ENCODE data around the gene SMPX. TPM values are rescaled to one million over a fixed set of nuclear protein-coding genes. Genes with fewer than 3 reads are reported as not detected.

Gene SMPX
- total RNA-seq, 1 experiment from 2014 or later: not detected

GRCh38 chrX:21660156-21660555 lies 97.8 kb downstream of the SMPX start:
- H3K9me2 ChIP-seq (ENCODE audit: insufficient read depth): no peaks in the 10 kb centered on the region
- no peak for TF ChIP-seq EZH2 (IDR thresholded peaks at IDR 0.05; ENCODE audit: low read depth)
- TF ChIP-seq, protein P1, sequence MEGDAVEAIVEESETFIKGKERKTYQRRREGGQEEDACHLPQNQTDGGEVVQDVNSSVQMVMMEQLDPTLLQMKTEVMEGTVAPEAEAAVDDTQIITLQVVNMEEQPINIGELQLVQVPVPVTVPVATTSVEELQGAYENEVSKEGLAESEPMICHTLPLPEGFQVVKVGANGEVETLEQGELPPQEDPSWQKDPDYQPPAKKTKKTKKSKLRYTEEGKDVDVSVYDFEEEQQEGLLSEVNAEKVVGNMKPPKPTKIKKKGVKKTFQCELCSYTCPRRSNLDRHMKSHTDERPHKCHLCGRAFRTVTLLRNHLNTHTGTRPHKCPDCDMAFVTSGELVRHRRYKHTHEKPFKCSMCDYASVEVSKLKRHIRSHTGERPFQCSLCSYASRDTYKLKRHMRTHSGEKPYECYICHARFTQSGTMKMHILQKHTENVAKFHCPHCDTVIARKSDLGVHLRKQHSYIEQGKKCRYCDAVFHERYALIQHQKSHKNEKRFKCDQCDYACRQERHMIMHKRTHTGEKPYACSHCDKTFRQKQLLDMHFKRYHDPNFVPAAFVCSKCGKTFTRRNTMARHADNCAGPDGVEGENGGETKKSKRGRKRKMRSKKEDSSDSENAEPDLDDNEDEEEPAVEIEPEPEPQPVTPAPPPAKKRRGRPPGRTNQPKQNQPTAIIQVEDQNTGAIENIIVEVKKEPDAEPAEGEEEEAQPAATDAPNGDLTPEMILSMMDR (conservative IDR thresholded peaks at IDR 0.05): no peak
- H3K79me2 ChIP-seq (ENCODE audit: low read depth): no peaks in the 10 kb centered on the region
- H3K4me2 ChIP-seq: no peak overlapping the region
- ChIA-PET CTCF (no interaction called here), POLR2A (ENCODE audit: unreplicated experiment) (no interaction called here)
- no peak for DNase-seq
- peaks cover 13% of the 10 kb centered on the region; the same call in 1 of the 2 replicates for H3F3A ChIP-seq (ENCODE audit: insufficient read depth, low read depth)
- no peaks in the 10 kb centered on the region for H3K9me3 ChIP-seq (ENCODE audit: insufficient read depth, low read depth)
- no peak overlapping the region for H3K27ac ChIP-seq
- no TSS peak for BruUV-seq (replicated peaks)
- H2AFZ ChIP-seq: no peak overlapping the region
- no peaks in the 10 kb centered on the region for H3K36me3 ChIP-seq (ENCODE audit: low read depth)
- no peaks in the 10 kb centered on the region for H4K20me1 ChIP-seq (ENCODE audit: insufficient read depth)
- no peak overlapping the region for H3K4me3 ChIP-seq
- intact Hi-C loops (cut with micrococcal nuclease; ENCODE audit: unreplicated experiment): no loop called here
- H3K4me1 ChIP-seq (replicated peaks; ENCODE audit: insufficient read depth): peaks cover 19% of the 10 kb centered on the region
- H3K27me3 ChIP-seq (ENCODE audit: insufficient read depth, low read depth): no peaks in the 10 kb centered on the region

DNA sequence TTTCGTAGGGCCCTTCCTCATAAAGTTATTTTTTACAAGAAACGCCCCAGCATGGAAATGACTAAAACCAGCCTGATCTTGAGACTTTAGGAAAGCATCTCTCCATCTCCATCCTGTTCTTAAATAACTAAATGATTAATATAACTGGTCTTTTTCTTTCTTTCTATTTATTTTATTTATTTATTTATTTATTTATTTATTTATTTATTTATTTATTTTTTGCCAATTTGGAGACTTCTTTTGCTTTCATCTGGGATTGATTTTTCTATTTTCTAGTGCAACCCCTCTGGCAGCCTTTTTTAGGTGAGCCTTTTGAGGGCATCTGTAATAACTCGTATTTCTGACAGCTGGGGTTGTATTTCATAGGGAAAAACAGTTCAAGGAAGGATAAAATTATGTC lies 98.6 kb downstream of the SMPX start:
- POLR2A ChIA-PET (ENCODE audit: unreplicated experiment): interaction anchor here (0.5 kb wide), 1 partner anchor 315 kb away, joined by 3 read pairs; no protein-coding TSS in a partner anchor
- no TSS peak for BruUV-seq (replicated peaks)
- CTCF ChIA-PET: no interaction called here

DNA sequence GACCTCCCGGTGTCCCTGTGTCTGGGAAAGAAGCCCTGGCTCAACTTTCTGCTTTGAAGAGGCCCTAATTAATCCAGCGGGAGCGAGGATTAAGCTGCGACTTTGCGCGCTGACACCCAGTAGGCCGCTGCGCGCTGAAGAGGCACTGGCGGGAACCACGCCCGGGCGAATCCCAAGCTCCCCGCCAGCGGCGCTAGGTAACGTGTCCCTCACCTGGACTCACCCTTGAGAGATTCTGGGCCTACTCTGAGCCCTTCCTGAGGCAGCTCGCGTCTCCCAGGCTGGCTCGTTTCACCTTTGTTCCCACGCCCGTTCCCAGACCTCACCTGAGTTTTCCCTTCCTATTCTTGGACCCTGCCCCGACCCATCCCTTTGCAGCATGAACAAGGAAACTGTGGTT lies 99.2 kb downstream of the SMPX start:
- Histone ChIP-seq H3K27ac (no peak overlapping the region), H3F3A (ENCODE audit: insufficient read depth, low read depth) (peaks cover 13% of the 10 kb centered on the region; the same call in 1 of the 2 replicates), H3K9me2 (ENCODE audit: insufficient read depth) (no peaks in the 10 kb centered on the region), H4K20me1 (ENCODE audit: insufficient read depth) (no peaks in the 10 kb centered on the region), H3K79me2 (ENCODE audit: low read depth) (no peaks in the 10 kb centered on the region), H3K27me3 (ENCODE audit: insufficient read depth, low read depth) (no peaks in the 10 kb centered on the region), H3K4me3 (no peak overlapping the region), H3K36me3 (ENCODE audit: low read depth) (no peaks in the 10 kb centered on the region), H3K4me1 (replicated peaks; ENCODE audit: insufficient read depth) (peaks cover 19% of the 10 kb centered on the region), H2AFZ (no peak overlapping the region), H3K4me2 (no peak overlapping the region), H3K9me3 (ENCODE audit: insufficient read depth, low read depth) (no peaks in the 10 kb centered on the region)
- ChIA-PET POLR2A (ENCODE audit: unreplicated experiment) (interaction anchor here (0.5 kb wide), 1 partner anchor 315 kb away, joined by 3 read pairs; no protein-coding TSS in a partner anchor), CTCF (no interaction called here)
- TF ChIP-seq, protein P1 (conservative IDR thresholded peaks at IDR 0.05): no peak
- TF ChIP-seq EZH2 (IDR thresholded peaks at IDR 0.05; ENCODE audit: low read depth): no peak
- DNase-seq: no peak
- intact Hi-C loops (cut with micrococcal nuclease; ENCODE audit: unreplicated experiment): no loop called here
- no TSS peak for BruUV-seq (replicated peaks)

More for the DNA sequence above, 98.6 kb downstream of the SMPX start:
- Histone ChIP-seq H3K9me2 (ENCODE audit: insufficient read depth) (no peaks in the 10 kb centered on the region), H3K36me3 (ENCODE audit: low read depth) (no peaks in the 10 kb centered on the region), H2AFZ (no peak overlapping the region), H3K9me3 (ENCODE audit: insufficient read depth, low read depth) (no peaks in the 10 kb centered on the region), H3K4me2 (no peak overlapping the region), H4K20me1 (ENCODE audit: insufficient read depth) (no peaks in the 10 kb centered on the region), H3K79me2 (ENCODE audit: low read depth) (no peaks in the 10 kb centered on the region), H3F3A (ENCODE audit: insufficient read depth, low read depth) (peaks cover 13% of the 10 kb centered on the region; the same call in 1 of the 2 replicates), H3K4me3 (no peak overlapping the region), H3K27me3 (ENCODE audit: insufficient read depth, low read depth) (no peaks in the 10 kb centered on the region), H3K27ac (no peak overlapping the region), H3K4me1 (replicated peaks; ENCODE audit: insufficient read depth) (peaks cover 19% of the 10 kb centered on the region)
- no peak for TF ChIP-seq EZH2 (IDR thresholded peaks at IDR 0.05; ENCODE audit: low read depth)
- TF ChIP-seq, protein P1 (conservative IDR thresholded peaks at IDR 0.05): no peak
- no peak for DNase-seq
- intact Hi-C loops (cut with micrococcal nuclease; ENCODE audit: unreplicated experiment): no loop called here
